A549 treated with AZD9567 at 1 μM for 4 hours (cell line): Measurements from ENCODE around the gene ANXA5. TPM values are rescaled to one million over a fixed set of nuclear protein-coding genes. Genes with fewer than 3 reads are reported as not detected.

Experiments
- total RNA-seq: library from RNA; stranded (reverse); fragments of 200-300 nt; extraction: Qiagen RNA extraction; gene quantifications from 5 replicates; pipeline ENCODE4 v1.2.3, GENCODE V29; 2022; ENCODE audit not compliant: insufficient read depth

ANXA5 gene
- 500 to 542 TPM (median 511 TPM) in 5 replicates for total RNA-seq

GRCh38 chr4:121696581-121697461 lies at the start of gene ANXA5:
Gene ANXA5, minus strand, starts transcription at chr4:121696980. Its CDS starts 391 bp downstream, at chr4:121696589.

Other genes with a start within 250 kb of the ANXA5 start
- gene SMIM43, start 68.2 kb upstream of the ANXA5 start, total RNA-seq: 0.17 to 0.26 TPM (median 0.18 TPM) in 4 of 5 replicates, not detected in the other
- gene EXOSC9, start 104.3 kb upstream of the ANXA5 start, total RNA-seq: 23.5 to 26.9 TPM (median 25.4 TPM) in 5 replicates
- 37.7 to 48.6 TPM (median 44.9 TPM) in 5 replicates for gene CCNA2, start 126.9 kb upstream of the ANXA5 start, total RNA-seq
- gene BBS7, start 173.5 kb upstream of the ANXA5 start, total RNA-seq: 11.0 to 20.7 TPM (median 14.3 TPM) in 5 replicates